Progenitor cell of endocrine pancreas (in vitro differentiated cells): ENCODE results near the gene TCP11. TPM values are rescaled to one million over a fixed set of nuclear protein-coding genes. Genes with fewer than 3 reads are reported as not detected.

Experiments used
- DNase-seq: peaks from one replicate; pipeline ENCODE4 v3.0.0; 2021; ENCODE audit warnings: low spot score; ENCODE audit not compliant: unreplicated experiment
- H3K27ac Mint-ChIP-seq: 2 replicates; pipeline ENCODE4 v1.8.0; 2021; ENCODE audit warnings: mild to moderate bottlenecking, moderate library complexity, mixed read lengths
- H3K27me3 Mint-ChIP-seq: 2 replicates; pipeline ENCODE4 v1.8.0; 2021; ENCODE audit warnings: mixed read lengths
- H3K36me3 Mint-ChIP-seq: 2 replicates; pipeline ENCODE4 v1.8.0; 2022; ENCODE audit warnings: mixed read lengths; ENCODE audit not compliant: insufficient read depth
- H3K4me1 Mint-ChIP-seq: 2 replicates; pipeline ENCODE4 v1.8.0; 2021; ENCODE audit warnings: low read depth, mixed read lengths
- H3K4me3 Mint-ChIP-seq: 2 replicates; pipeline ENCODE4 v1.8.0; 2021; ENCODE audit warnings: low read depth, mild to moderate bottlenecking, moderate library complexity, mixed read lengths
- H3K9me3 Mint-ChIP-seq: 2 replicates; pipeline ENCODE4 v1.8.0; 2021; ENCODE audit warnings: low read depth, mixed read lengths
- CTCF ChIP-seq: fragments of 200-600 bp; sonication (generic); IDR thresholded peaks from one replicate; pipeline ENCODE4 v1.5.0; 2021; ENCODE audit warnings: antibody characterized with exemption, mild to moderate bottlenecking; ENCODE audit not compliant: unreplicated experiment
- total RNA-seq: library from RNA; stranded (reverse); gene quantifications from 2 replicates; pipeline ENCODE4 v1.2.1, GENCODE V29; 2021

TCP11 gene
- total RNA-seq, 1 donor from 2014 or later, result not detected

GRCh38 chr6:35105078-35105477, 36.1 kb downstream of the TCP11 start:
- H3K4me3 Mint-ChIP-seq, result no peak overlapping the region
- no peaks in the 10 kb centered on the region for H3K27me3 Mint-ChIP-seq
- H3K27ac Mint-ChIP-seq, result no peak overlapping the region
- H3K4me1 Mint-ChIP-seq, result peaks cover 9% of the 10 kb centered on the region
- peaks cover 8% of the 10 kb centered on the region for H3K36me3 Mint-ChIP-seq
- peaks cover 12% of the 10 kb centered on the region for H3K9me3 Mint-ChIP-seq
- DNase-seq, result no peak
- TF ChIP-seq CTCF, result no peak

- H3K4me3 Mint-ChIP-seq, result no peak overlapping the region
- H3K27ac Mint-ChIP-seq, result no peak overlapping the region
- no peak for TF ChIP-seq CTCF
- DNase-seq, result no peak
- H3K36me3 Mint-ChIP-seq, result peaks cover 3% of the 10 kb centered on the region
- H3K9me3 Mint-ChIP-seq, result no peaks in the 10 kb centered on the region
- no peaks in the 10 kb centered on the region for H3K27me3 Mint-ChIP-seq
- H3K4me1 Mint-ChIP-seq, result peaks cover 11% of the 10 kb centered on the region
Measured at GRCh38 chr6:35099116-35099515, 42.0 kb downstream of the TCP11 start.

- no peak overlapping the region for H3K27ac Mint-ChIP-seq
- TF ChIP-seq CTCF, result no peak
- H3K36me3 Mint-ChIP-seq, result peaks cover 3% of the 10 kb centered on the region
- no peak overlapping the region for H3K4me3 Mint-ChIP-seq
- no peak for DNase-seq
- H3K9me3 Mint-ChIP-seq, result no peaks in the 10 kb centered on the region
- H3K4me1 Mint-ChIP-seq, result peaks cover 20% of the 10 kb centered on the region
- no peaks in the 10 kb centered on the region for H3K27me3 Mint-ChIP-seq
Measured at GRCh38 chr6:35096129-35096862, 44.8 kb downstream of the TCP11 start.

- H3K27ac Mint-ChIP-seq, result no peak overlapping the region
- peaks cover 7% of the 10 kb centered on the region for H3K36me3 Mint-ChIP-seq
- DNase-seq, result no peak
- H3K4me3 Mint-ChIP-seq, result no peak overlapping the region
- H3K9me3 Mint-ChIP-seq, result no peaks in the 10 kb centered on the region
- TF ChIP-seq CTCF, result no peak
- H3K27me3 Mint-ChIP-seq, result no peaks in the 10 kb centered on the region
- H3K4me1 Mint-ChIP-seq, result peaks cover 20% of the 10 kb centered on the region
Measured at GRCh38 chr6:35094183-35094582, 47.0 kb downstream of the TCP11 start.

GRCh38 chr6:35093783-35094182, 47.4 kb downstream of the TCP11 start:
- Mint-ChIP-seq H3K4me3 (no peak overlapping the region), H3K4me1 (peaks cover 20% of the 10 kb centered on the region), H3K9me3 (no peaks in the 10 kb centered on the region), H3K27me3 (no peaks in the 10 kb centered on the region), H3K27ac (peak overlapping the region; percentile 65), H3K36me3 (peaks cover 7% of the 10 kb centered on the region)
- no peak for TF ChIP-seq CTCF
- DNase-seq, result no peak
